Panc1 (cell line): ENCODE results near the gene EDN2. TPM values are rescaled to one million over a fixed set of nuclear protein-coding genes. Genes with fewer than 3 reads are reported as not detected.

Experiments used
- ATAC-seq: fragments of 200-7000 bp; cut with Tn5 transposase; 2 replicates; pipeline ENCODE4 v1.9.1; 2020; ENCODE audit warnings: mild to moderate bottlenecking, moderate library complexity
- BruUV-seq: library from RNA; stranded (reverse); fragments of 400-500 nt; replicated peaks from 2 replicates; lab custom pipeline; 2021; lab: Mats Ljungman, UMichigan
- CTCF ChIA-PET: fragments of 300-600 bp; sonication (Branson Sonifier 250); formaldehyde crosslinking; loops from one replicate; lab custom pipeline; 2022; ENCODE audit warnings: antibody characterized with exemption; lab: Charles Lee
- POLR2A ChIA-PET: fragments of 300-600 bp; sonication (Branson Sonifier 250); formaldehyde crosslinking; loops from one replicate; lab custom pipeline; 2022; ENCODE audit warnings: antibody characterized with exemption; lab: Charles Lee
- DNase-seq: peaks from one replicate; pipeline ENCODE4 v3.0.0-alpha.2; 2010; ENCODE audit warnings: low read depth, low spot score
- H3K27ac ChIP-seq: 2 replicates; pipeline ENCODE4 v1.5.1; 2011; ENCODE audit warnings: mild to moderate bottlenecking, low read length, inconsistent platforms
- H3K27me3 ChIP-seq: fragments of 200-500 bp; sonication (Bioruptor generic); 2 replicates; pipeline ENCODE4 v1.6.0; 2014; ENCODE audit warnings: low read length, inconsistent platforms; ENCODE audit not compliant: control insufficient read depth, insufficient read depth
- H3K36me3 ChIP-seq: fragments of 200-500 bp; sonication (Bioruptor generic); 2 replicates; pipeline ENCODE4 v1.5.1; 2014; ENCODE audit warnings: inconsistent platforms, mild to moderate bottlenecking, low read length, moderate library complexity; ENCODE audit not compliant: control insufficient read depth, insufficient read depth
- H3K4me1 ChIP-seq: 2 replicates; pipeline ENCODE4 v1.5.1; 2011; ENCODE audit warnings: inconsistent platforms, mild to moderate bottlenecking, low read length, moderate library complexity; ENCODE audit not compliant: control insufficient read depth, insufficient read depth
- H3K4me3 ChIP-seq, 2 experiments: 2 replicates each; pipeline ENCODE4 v1.5.1; 2011 to 2012; ENCODE audit warnings: low read depth in 2 of 2, low read length in 2 of 2, mild to moderate bottlenecking in 2 of 2, inconsistent platforms in 1 of 2, moderate library complexity in 1 of 2
- H3K9me3 ChIP-seq: fragments of 200-500 bp; sonication (Bioruptor generic); 2 replicates; pipeline ENCODE4 v1.5.1; 2014; ENCODE audit warnings: low read depth, mild to moderate bottlenecking, inconsistent platforms, low read length, moderate library complexity; ENCODE audit not compliant: control insufficient read depth, insufficient read depth
- CTCF ChIP-seq: fragments of 450-650 bp; IDR thresholded peaks from 2 replicates; pipeline ENCODE4 v1.5.1; 2017; ENCODE audit warnings: mild to moderate bottlenecking
- POLR2AphosphoS5 ChIP-seq: IDR thresholded peaks from 2 replicates; pipeline ENCODE4 v1.6.1; 2012; ENCODE audit warnings: mild to moderate bottlenecking, low read depth, low read length, moderate library complexity
- REST ChIP-seq, 2 experiments: IDR thresholded peaks; 2 replicates each; pipeline ENCODE4 v1.6.1; 2011 to 2012; ENCODE audit warnings: low read depth in 2 of 2, control low read depth in 1 of 2, low read length in 1 of 2, mild to moderate bottlenecking in 1 of 2, moderate library complexity in 1 of 2; ENCODE audit not compliant: insufficient read depth in 1 of 2
- SIN3A ChIP-seq: IDR thresholded peaks from 2 replicates; pipeline ENCODE4 v1.6.1; 2012; ENCODE audit warnings: low read depth, mild to moderate bottlenecking, low read length, moderate library complexity, borderline replicate concordance; ENCODE audit not compliant: insufficient read depth
- TCF7L2 ChIP-seq: IDR thresholded peaks from 2 replicates; pipeline ENCODE4 v1.6.1; 2011; ENCODE audit warnings: mild to moderate bottlenecking, low read depth, low read length, inconsistent platforms
- in situ Hi-C: cut with HindIII; loops from 2 replicates; pipeline ENCODE4 v1.10.0; 2016; ENCODE audit warnings: low sequenced_read_pairs, low pct_unique_long_range_greater_than_20kb
- intact Hi-C: fragments of 100-400 bp; cut with micrococcal nuclease; formaldehyde crosslinking; loops from one replicate; pipeline ENCODE4 v1.10.0; 2022; ENCODE audit not compliant: unreplicated experiment
- total RNA-seq: library from RNA; stranded (reverse); gene quantifications from one replicate; pipeline ENCODE4 v1.2.1, GENCODE V29; 2021; ENCODE audit not compliant: unreplicated experiment

The EDN2 gene
- total RNA-seq, 1 experiment from 2014 or later, result not detected

GRCh38 chr1:41430069-41430468 is 54.4 kb downstream of the EDN2 start:
- ChIA-PET CTCF (no interaction called here), POLR2A (no interaction called here)
- no peak for DNase-seq
- intact Hi-C loops (loop anchor here (5.0 kb wide), 2 partner anchors 108 to 148 kb away; no protein-coding TSS in a partner anchor), in situ Hi-C loops (no loop called here)
- no peak for TF ChIP-seq POLR2AphosphoS5
- no peak for TF ChIP-seq TCF7L2
- no peak for TF ChIP-seq CTCF
- TF ChIP-seq SIN3A, result no peak
- TF ChIP-seq REST (IDR thresholded peaks at IDR 0.05; ENCODE audit: insufficient read depth in 1 of 2, low read depth in 2 of 2, low read length in 1 of 2), result no peak
- ATAC-seq, result no peak
- Histone ChIP-seq H3K36me3 (no peaks in the 10 kb centered on the region), H3K27ac (no peak overlapping the region), H3K27me3 (no peaks in the 10 kb centered on the region), H3K9me3 (no peaks in the 10 kb centered on the region), H3K4me3 (no peak overlapping the region), H3K4me1 (peaks cover 18% of the 10 kb centered on the region)
- no TSS peak for BruUV-seq

- BruUV-seq, result no TSS peak
- ATAC-seq, result no peak
- Histone ChIP-seq H3K27me3 (no peaks in the 10 kb centered on the region), H3K9me3 (no peaks in the 10 kb centered on the region), H3K4me1 (peaks cover 18% of the 10 kb centered on the region), H3K36me3 (no peaks in the 10 kb centered on the region), H3K27ac (no peak overlapping the region), H3K4me3 (no peak overlapping the region)
- ChIA-PET POLR2A (no interaction called here), CTCF (no interaction called here)
- TF ChIP-seq TCF7L2, result no peak
- no peak for TF ChIP-seq SIN3A
- no peak for TF ChIP-seq CTCF
- TF ChIP-seq POLR2AphosphoS5, result no peak
- TF ChIP-seq REST (IDR thresholded peaks at IDR 0.05; ENCODE audit: insufficient read depth in 1 of 2, low read depth in 2 of 2, low read length in 1 of 2), result no peak
- no peak for DNase-seq
- in situ Hi-C loops, result no loop called here
- intact Hi-C loops, result loop anchor here (5.0 kb wide), 2 partner anchors 107 to 147 kb away; no protein-coding TSS in a partner anchor
Measured at GRCh38 chr1:41429641-41430035, 54.8 kb downstream of the EDN2 start.
